Neural cell (in vitro differentiated cells): ENCODE data around the gene ARID1B. TPM values are rescaled to one million over a fixed set of nuclear protein-coding genes. Genes with fewer than 3 reads are reported as not detected.

Experiments
- H2AFZ ChIP-seq: fragments of 200-600, 300-800 bp; sonication (generic), shearing (Covaris generic); 2 replicates; pipeline ENCODE4 v1.6.0; 2014; ENCODE audit warnings: low read depth, mild to moderate bottlenecking, antibody characterized with exemption, low read length, moderate library complexity
- H3F3A ChIP-seq: fragments of 200-600 bp; shearing (Covaris generic); 2 replicates; pipeline ENCODE4 v1.6.1; 2016; ENCODE audit warnings: mild to moderate bottlenecking, moderate library complexity, mixed read lengths, antibody characterized with exemption, low read length; ENCODE audit not compliant: insufficient read depth, poor library complexity, severe bottlenecking
- H3K27ac ChIP-seq: fragments of 200-600, 300-800 bp; sonication (generic), shearing (Covaris generic); 2 replicates; pipeline ENCODE4 v1.5.1; 2014; ENCODE audit warnings: mild to moderate bottlenecking, low read length, moderate library complexity
- H3K27me3 ChIP-seq: fragments of 300-800, 200-600 bp; sonication (generic), shearing (Covaris generic); 2 replicates; pipeline ENCODE4 v1.6.0; 2014; ENCODE audit warnings: mild to moderate bottlenecking, low read depth, low read length, moderate library complexity; ENCODE audit not compliant: insufficient read depth
- H3K36me3 ChIP-seq: fragments of 300-800, 200-600 bp; sonication (generic), shearing (Covaris generic); 2 replicates; pipeline ENCODE4 v1.5.1; 2014; ENCODE audit warnings: mild to moderate bottlenecking, antibody characterized with exemption, low read length, moderate library complexity; ENCODE audit not compliant: insufficient read depth
- H3K4me2 ChIP-seq: fragments of 300-800, 200-600 bp; sonication (generic), shearing (Covaris generic); 2 replicates; pipeline ENCODE4 v1.6.0; 2014; ENCODE audit warnings: mild to moderate bottlenecking, low read length
- H3K4me3 ChIP-seq: fragments of 300-800, 200-600 bp; sonication (generic), shearing (Covaris generic); 2 replicates; pipeline ENCODE4 v1.5.1; 2014; ENCODE audit warnings: mild to moderate bottlenecking, low read length, moderate library complexity
- H3K79me2 ChIP-seq: fragments of 200-600 bp; shearing (Covaris generic); replicated peaks from 2 replicates; pipeline ENCODE4 v1.6.0; 2014; ENCODE audit warnings: mild to moderate bottlenecking, low read length, moderate library complexity; ENCODE audit not compliant: insufficient read depth
- H3K9ac ChIP-seq: fragments of 300-800, 200-600 bp; sonication (generic), shearing (Covaris generic); 2 replicates; pipeline ENCODE4 v1.6.1; 2016; ENCODE audit warnings: mild to moderate bottlenecking, low read length, mixed read lengths
- H3K9me2 ChIP-seq: fragments of 200-600 bp; shearing (Covaris generic); 2 replicates; pipeline ENCODE4 v1.6.1; 2016; ENCODE audit warnings: mild to moderate bottlenecking, low read length, mixed read lengths; ENCODE audit not compliant: insufficient read depth
- H3K9me3 ChIP-seq: fragments of 200-600, 300-800 bp; sonication (generic), shearing (Covaris generic); 2 replicates; pipeline ENCODE4 v1.6.1; 2016; ENCODE audit warnings: mild to moderate bottlenecking, mixed run types, low read length, moderate library complexity, mixed read lengths
- H4K20me1 ChIP-seq: fragments of 200-600 bp; shearing (Covaris generic); 2 replicates; pipeline ENCODE4 v1.6.1; 2016; ENCODE audit warnings: mild to moderate bottlenecking, mixed run types; ENCODE audit not compliant: insufficient read depth
- CTCF ChIP-seq: fragments of 450-650 bp; IDR thresholded peaks from 2 replicates; pipeline ENCODE4 v1.5.1; 2014; ENCODE audit warnings: antibody characterized with exemption, mild to moderate bottlenecking, moderate library complexity; ENCODE audit not compliant: poor library complexity, severe bottlenecking
- EP300 ChIP-seq: fragments of 450-650 bp; conservative IDR thresholded peaks from 2 replicates; pipeline ENCODE4 v1.6.1; 2014; ENCODE audit warnings: antibody characterized with exemption, mild to moderate bottlenecking, moderate library complexity; ENCODE audit not compliant: poor library complexity, severe bottlenecking
- EZH2 ChIP-seq: fragments of 200-600, 300-800 bp; shearing (Covaris generic), sonication (generic); IDR thresholded peaks from 2 replicates; pipeline ENCODE4 v1.6.1; 2014; ENCODE audit warnings: antibody characterized with exemption, low read length, borderline replicate concordance, mild to moderate bottlenecking; ENCODE audit not compliant: insufficient read depth, poor library complexity, severe bottlenecking
- MXI1 ChIP-seq: fragments of 450-650 bp; conservative IDR thresholded peaks from 2 replicates; pipeline ENCODE4 v1.6.1; 2014; ENCODE audit warnings: antibody characterized with exemption, mild to moderate bottlenecking; ENCODE audit not compliant: poor library complexity, severe bottlenecking
- POLR2AphosphoS5 ChIP-seq: IDR thresholded peaks from 2 replicates; pipeline ENCODE4 v1.6.1; 2012
- RAD21 ChIP-seq: fragments of 450-650 bp; conservative IDR thresholded peaks from 2 replicates; pipeline ENCODE4 v1.6.1; 2014; ENCODE audit warnings: antibody characterized with exemption, mild to moderate bottlenecking, moderate library complexity
- REST ChIP-seq: IDR thresholded peaks from 2 replicates; pipeline ENCODE4 v1.6.1; 2012; ENCODE audit warnings: borderline replicate concordance
- SMC3 ChIP-seq: fragments of 450-650 bp; conservative IDR thresholded peaks from 2 replicates; pipeline ENCODE4 v1.6.1; 2014; ENCODE audit warnings: antibody characterized with exemption, mild to moderate bottlenecking, moderate library complexity; ENCODE audit not compliant: poor library complexity
- TAF1 ChIP-seq: IDR thresholded peaks from 2 replicates; pipeline ENCODE4 v1.6.1; 2012; ENCODE audit warnings: low read depth
- polyA plus RNA-seq: library from polyadenylated mRNA; depleted of rRNA; stranded (reverse); fragments of >200 nt; gene quantifications from 2 replicates; pipeline ENCODE4 v1.2.3, GENCODE V29; 2014

ARID1B gene
- polyA plus RNA-seq, 1 donor from 2014 or later, result 35.0 TPM

GRCh38 chr6:157173776-157174175 is 396.6 kb downstream of the ARID1B start:
- Histone ChIP-seq H3K79me2 (no peaks in the 10 kb centered on the region), H3K36me3 (peaks cover 7% of the 10 kb centered on the region), H3K9me3 (no peaks in the 10 kb centered on the region), H3K4me3 (no peak overlapping the region), H3F3A (no peaks in the 10 kb centered on the region), H4K20me1 (no peaks in the 10 kb centered on the region), H3K4me2 (no peak overlapping the region), H3K9ac (no peak overlapping the region), H3K9me2 (no peaks in the 10 kb centered on the region), H3K27ac (no peak overlapping the region), H2AFZ (no peak overlapping the region), H3K27me3 (no peaks in the 10 kb centered on the region)
- no peak for TF ChIP-seq RAD21
- no peak for TF ChIP-seq CTCF
- no peak for TF ChIP-seq EZH2
- TF ChIP-seq SMC3, result no peak
- no peak for TF ChIP-seq MXI1
- no peak for TF ChIP-seq EP300
- TF ChIP-seq TAF1, result no peak
- no peak for TF ChIP-seq REST
- no peak for TF ChIP-seq POLR2AphosphoS5

- Histone ChIP-seq H3K4me2 (no peak overlapping the region), H3K9me2 (no peaks in the 10 kb centered on the region), H3K9me3 (no peaks in the 10 kb centered on the region), H4K20me1 (no peaks in the 10 kb centered on the region), H3K27ac (no peak overlapping the region), H3K79me2 (no peaks in the 10 kb centered on the region), H2AFZ (no peak overlapping the region), H3K27me3 (no peaks in the 10 kb centered on the region), H3K4me3 (no peak overlapping the region), H3F3A (no peaks in the 10 kb centered on the region), H3K9ac (no peak overlapping the region), H3K36me3 (peaks cover 7% of the 10 kb centered on the region)
- TF ChIP-seq EP300 (no peak), TAF1 (no peak), SMC3 (no peak), MXI1 (no peak), POLR2AphosphoS5 (no peak), CTCF (no peak), REST (no peak), EZH2 (no peak), RAD21 (no peak)
Measured at GRCh38 chr6:157174731-157175130, 397.6 kb downstream of the ARID1B start.
